PFSK-1 (cell line): Measurements from ENCODE around the gene MX1.

ENCODE experiments used
- FOXP2 ChIP-seq: optimal IDR thresholded peaks from 2 replicates; pipeline ENCODE3; 2011; ENCODE audit warnings: borderline replicate concordance, control low read depth, inconsistent platforms; ENCODE audit not compliant: insufficient read depth; ENCODE audit errors: extremely low read length, extremely low read depth
- POLR2AphosphoS5 ChIP-seq: IDR thresholded peaks from 2 replicates; pipeline ENCODE4 v1.6.1; 2012; ENCODE audit warnings: low read depth, mild to moderate bottlenecking, control low read depth, low read length, moderate library complexity
- SIN3A ChIP-seq: IDR thresholded peaks from 2 replicates; pipeline ENCODE4 v1.6.1; 2012; ENCODE audit warnings: mild to moderate bottlenecking, low read length, moderate library complexity, borderline replicate concordance; ENCODE audit not compliant: insufficient read depth
- TAF1 ChIP-seq: IDR thresholded peaks from 2 replicates; pipeline ENCODE4 v1.6.1; 2012; ENCODE audit warnings: low read length, control low read depth, borderline replicate concordance; ENCODE audit not compliant: insufficient read depth
- TF ChIP-seq, protein P1 (sequence below), 2 experiments: IDR thresholded peaks; 2 replicates each; pipeline versions ENCODE4 v1.6.1 to v1.8.0; 2011 to 2012; ENCODE audit warnings: low read depth in 2 of 2, low read length in 2 of 2, control low read depth in 1 of 2, inconsistent platforms in 1 of 2, mild to moderate bottlenecking in 1 of 2, moderate library complexity in 1 of 2; ENCODE audit not compliant: insufficient read depth in 1 of 2

The MX1 gene

DNA sequence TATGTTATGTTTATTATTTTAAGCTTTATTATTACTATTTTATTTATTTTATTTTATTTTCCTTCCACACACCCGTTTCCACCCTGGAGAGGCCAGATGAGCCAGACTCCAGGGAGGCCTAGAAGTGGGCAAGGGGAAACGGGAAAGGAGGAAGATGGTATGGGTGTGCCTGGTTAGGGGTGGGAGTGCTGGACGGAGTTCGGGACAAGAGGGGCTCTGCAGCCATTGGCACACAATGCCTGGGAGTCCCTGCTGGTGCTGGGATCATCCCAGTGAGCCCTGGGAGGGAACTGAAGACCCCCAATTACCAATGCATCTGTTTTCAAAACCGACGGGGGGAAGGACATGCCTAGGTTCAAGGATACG lies 468 bp upstream of the MX1 start:
- TF ChIP-seq SIN3A (no peak), TAF1 (no peak), POLR2AphosphoS5 (no peak), FOXP2 (no peak)
- TF ChIP-seq, protein P1, sequence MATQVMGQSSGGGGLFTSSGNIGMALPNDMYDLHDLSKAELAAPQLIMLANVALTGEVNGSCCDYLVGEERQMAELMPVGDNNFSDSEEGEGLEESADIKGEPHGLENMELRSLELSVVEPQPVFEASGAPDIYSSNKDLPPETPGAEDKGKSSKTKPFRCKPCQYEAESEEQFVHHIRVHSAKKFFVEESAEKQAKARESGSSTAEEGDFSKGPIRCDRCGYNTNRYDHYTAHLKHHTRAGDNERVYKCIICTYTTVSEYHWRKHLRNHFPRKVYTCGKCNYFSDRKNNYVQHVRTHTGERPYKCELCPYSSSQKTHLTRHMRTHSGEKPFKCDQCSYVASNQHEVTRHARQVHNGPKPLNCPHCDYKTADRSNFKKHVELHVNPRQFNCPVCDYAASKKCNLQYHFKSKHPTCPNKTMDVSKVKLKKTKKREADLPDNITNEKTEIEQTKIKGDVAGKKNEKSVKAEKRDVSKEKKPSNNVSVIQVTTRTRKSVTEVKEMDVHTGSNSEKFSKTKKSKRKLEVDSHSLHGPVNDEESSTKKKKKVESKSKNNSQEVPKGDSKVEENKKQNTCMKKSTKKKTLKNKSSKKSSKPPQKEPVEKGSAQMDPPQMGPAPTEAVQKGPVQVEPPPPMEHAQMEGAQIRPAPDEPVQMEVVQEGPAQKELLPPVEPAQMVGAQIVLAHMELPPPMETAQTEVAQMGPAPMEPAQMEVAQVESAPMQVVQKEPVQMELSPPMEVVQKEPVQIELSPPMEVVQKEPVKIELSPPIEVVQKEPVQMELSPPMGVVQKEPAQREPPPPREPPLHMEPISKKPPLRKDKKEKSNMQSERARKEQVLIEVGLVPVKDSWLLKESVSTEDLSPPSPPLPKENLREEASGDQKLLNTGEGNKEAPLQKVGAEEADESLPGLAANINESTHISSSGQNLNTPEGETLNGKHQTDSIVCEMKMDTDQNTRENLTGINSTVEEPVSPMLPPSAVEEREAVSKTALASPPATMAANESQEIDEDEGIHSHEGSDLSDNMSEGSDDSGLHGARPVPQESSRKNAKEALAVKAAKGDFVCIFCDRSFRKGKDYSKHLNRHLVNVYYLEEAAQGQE (IDR thresholded peaks at IDR 0.05; ENCODE audit: insufficient read depth in 1 of 2, low read depth in 2 of 2, low read length in 2 of 2) = no peak

DNA sequence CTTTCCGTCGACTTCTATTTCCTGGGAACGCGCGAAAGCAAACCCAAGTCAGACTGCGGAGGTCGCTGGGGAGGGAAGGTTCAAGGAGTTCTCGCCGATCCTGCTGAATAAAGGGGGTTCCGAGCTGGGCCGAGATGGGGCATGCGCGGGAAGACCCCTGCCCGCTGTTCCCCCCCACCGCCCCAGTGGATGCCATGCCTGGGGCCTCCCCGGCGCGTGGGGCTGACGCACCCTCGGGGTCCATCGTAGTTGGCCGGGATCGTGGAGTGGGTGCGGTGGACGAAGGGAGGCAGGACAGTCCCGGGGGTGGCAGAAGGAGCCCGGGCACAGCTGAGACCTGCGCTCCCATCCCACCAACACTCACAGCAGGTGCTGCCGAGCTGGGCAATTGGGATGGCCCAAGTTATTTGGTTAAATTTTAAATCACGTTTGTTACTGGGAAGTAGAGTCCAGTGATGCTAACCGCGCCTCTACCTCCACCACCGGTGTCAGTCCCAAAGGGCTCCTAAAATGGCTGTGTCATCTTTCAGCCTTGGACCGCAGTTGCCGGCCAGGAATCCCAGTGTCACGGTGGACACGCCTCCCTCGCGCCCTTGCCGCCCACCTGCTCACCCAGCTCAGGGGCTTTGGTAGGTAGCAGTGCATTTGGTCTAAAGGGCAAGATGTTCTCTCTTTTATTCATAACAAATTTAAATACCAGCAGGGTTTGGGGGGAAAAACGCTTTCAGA lies 801 bp downstream of the MX1 start:
- no peak for TF ChIP-seq FOXP2
- TF ChIP-seq TAF1 = no peak
- TF ChIP-seq, protein P1 (IDR thresholded peaks at IDR 0.05; ENCODE audit: insufficient read depth in 1 of 2, low read depth in 2 of 2, low read length in 2 of 2) = no peak
- no peak for TF ChIP-seq SIN3A
- TF ChIP-seq POLR2AphosphoS5 = no peak

DNA sequence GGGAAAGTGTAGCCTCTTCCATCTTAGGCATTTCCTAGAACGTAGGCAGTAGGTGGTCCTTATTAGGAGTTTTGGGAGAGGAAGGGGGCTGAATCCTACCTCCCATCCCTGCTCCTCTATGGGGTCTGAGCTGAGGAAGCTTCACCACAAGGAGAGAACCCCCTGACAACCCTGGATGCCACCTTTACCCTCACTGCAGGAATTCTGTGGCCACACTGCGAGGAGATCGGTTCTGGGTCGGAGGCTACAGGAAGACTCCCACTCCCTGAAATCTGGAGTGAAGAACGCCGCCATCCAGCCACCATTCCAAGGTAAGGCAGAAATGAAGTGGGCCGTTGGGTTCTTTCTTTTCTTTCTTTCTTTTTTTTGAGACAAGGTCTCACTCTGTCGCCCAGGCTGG lies 1.5 kb downstream of the MX1 start:
- TF ChIP-seq POLR2AphosphoS5 (no peak), TAF1 (no peak), SIN3A (no peak), FOXP2 (no peak)
- TF ChIP-seq, protein P1 (IDR thresholded peaks at IDR 0.05; ENCODE audit: insufficient read depth in 1 of 2, low read depth in 2 of 2, low read length in 2 of 2) = no peak

DNA sequence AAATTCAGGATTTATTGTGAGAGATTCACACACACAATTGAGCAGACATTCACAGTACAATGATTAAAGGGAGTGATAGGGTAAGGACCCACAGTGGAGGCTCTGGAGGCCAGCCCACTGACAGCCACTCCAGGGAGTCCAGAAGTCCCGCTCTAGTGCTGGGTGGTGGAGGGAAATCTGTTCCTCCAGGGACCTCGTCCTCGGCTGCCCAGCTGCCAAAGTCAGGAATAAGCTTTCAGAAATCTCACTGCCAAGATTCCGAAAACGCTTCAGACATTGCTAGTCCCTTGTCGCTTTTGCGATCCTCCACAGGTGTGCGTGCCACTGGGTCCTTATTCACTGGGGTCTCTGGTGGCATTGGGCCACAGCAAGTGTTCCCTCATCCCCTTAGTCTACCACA lies 2.3 kb downstream of the MX1 start:
- TF ChIP-seq FOXP2 = no peak
- no peak for TF ChIP-seq TAF1
- TF ChIP-seq SIN3A = no peak

DNA sequence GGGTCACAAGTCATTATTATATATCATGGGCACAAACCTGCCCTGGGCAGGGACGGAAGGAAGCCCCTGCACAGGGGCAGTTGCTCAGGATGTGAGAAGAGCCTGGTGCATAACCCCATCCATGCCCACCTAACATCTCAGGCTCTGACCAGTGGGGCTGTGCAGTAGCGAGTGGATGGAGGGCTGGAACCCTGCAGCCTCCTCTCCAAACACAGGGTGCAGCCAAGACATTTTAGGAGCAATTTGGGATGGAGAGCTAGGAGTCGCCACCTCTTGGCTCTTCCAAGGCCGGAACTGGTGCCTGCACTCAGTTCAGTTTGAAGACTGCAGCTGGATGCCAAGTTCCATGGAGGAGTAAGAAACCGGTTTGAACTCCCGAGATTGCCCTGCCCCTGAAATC lies 2.8 kb downstream of the MX1 start:
- TF ChIP-seq SIN3A (no peak), TAF1 (no peak), FOXP2 (no peak), POLR2AphosphoS5 (no peak)
- TF ChIP-seq, protein P1 (IDR thresholded peaks at IDR 0.05; ENCODE audit: insufficient read depth in 1 of 2, low read depth in 2 of 2, low read length in 2 of 2) = no peak
